TTC549 (cell line): ENCODE results near the gene DUSP9.

Experiments used
- FAIRE-seq: peaks from 2 replicates; lab custom pipeline; 2012; peaks lifted over from hg19 to GRCh38; lab: Jason Lieb, UNC

Gene DUSP9

DNA sequence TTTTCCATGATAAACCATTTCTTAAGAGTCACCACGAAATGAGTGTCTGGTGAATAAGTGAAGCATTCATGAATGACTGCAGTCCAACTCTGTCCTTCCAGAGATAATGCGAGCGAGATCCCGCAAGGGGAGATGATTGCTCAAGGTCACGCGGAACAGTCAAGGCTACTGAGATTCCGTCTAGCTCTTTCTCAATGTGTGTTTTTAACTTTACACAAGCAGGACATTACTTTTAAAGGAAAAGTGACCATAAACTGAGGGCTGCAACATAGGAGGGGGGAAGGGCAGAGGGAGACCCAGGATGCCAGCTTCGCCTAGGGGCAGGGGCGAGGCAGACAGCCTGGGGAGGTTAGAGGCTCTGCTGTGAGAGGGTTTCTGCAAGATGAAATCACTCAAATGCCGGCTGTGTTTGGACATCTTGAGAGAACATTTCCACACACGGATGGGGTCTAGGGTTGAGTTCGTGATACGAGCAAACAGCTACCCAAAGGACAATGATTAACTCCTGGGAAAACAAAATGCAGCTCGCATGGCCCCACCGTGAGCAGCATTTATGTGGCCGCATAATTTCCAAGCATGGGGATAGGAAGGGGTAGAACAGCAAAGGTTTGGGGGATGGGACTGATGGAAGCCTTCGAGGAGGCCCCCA, 24.2 kb upstream of the DUSP9 start:
- no peak for FAIRE-seq

DNA sequence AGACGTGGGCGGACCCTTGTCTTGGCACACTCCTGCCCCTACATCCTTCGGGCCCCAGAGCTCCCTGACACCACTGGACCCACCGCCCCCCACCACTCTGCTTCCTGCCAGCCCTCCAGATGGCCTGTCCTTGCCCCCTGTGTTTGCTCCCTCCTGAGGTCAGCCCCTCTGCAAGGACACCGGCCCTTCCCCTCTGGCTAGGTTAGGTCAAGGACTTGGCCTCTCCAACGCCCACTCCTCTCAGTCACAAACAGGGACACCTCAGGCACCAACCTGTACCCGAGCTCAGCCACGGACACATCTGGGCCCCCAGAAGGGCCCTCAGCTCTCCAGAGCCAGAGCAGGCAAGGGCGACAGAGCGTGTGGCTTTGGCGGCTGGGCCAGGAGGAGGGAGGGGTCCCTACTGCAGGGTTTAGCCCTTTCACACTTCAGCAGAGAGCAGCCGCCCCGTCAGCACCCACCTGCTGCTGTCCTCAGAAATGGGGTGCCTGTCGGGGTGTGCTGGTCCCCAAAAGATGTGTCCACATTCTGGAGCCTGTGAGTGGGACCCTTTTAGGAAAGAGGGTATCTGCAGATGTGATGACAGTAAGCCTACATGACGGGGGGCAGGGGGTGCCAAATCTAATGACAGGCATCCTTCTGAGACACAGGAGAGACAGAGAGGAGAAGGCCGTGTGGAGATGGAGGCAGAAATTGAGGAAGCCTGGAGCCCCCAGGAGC, 23.5 kb upstream of the DUSP9 start:
- no peak for FAIRE-seq

DNA sequence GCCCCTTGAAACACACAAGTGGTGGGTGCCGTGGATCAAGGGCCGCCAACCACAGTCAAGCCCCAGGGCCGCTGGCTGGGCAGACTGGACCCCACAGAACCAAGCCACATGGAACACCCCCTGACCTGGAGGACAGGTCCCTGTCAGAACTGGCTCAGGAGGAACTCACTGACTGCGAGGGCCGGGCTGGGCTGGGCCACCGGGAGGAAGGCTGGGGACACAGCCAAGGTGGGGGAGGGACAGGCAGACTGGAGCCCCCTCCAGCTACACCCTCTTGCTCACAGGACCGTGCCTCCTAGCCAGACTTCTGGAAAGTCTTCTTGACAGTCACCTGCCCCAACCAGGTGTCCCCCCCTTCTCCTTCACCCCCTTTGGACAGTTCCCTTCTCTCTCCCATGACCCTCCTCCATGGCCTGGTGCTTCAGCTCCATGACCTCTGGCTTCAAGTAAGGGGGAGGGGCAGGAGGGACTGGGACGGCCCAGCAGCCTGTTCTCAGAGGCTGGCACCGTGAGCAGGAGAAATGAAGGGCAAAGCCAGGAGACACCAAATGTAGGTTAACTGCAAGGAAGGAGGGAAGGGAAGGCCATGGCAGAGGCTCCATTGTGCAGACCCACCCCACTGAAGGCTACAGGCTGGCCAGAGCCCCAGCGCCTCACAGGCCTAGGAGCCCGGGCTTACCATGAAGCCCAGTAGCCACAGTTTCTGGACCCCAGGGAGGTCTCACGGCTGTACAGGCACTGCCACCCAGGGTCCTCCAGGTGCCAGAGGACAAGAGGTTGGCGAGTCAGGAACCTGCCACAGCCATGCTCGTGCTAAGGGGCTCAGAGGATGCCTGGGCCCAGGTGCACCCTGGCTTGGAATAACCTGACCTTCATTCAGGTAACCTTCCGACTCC, 22.6 kb upstream of the DUSP9 start:
- no peak for FAIRE-seq

DNA sequence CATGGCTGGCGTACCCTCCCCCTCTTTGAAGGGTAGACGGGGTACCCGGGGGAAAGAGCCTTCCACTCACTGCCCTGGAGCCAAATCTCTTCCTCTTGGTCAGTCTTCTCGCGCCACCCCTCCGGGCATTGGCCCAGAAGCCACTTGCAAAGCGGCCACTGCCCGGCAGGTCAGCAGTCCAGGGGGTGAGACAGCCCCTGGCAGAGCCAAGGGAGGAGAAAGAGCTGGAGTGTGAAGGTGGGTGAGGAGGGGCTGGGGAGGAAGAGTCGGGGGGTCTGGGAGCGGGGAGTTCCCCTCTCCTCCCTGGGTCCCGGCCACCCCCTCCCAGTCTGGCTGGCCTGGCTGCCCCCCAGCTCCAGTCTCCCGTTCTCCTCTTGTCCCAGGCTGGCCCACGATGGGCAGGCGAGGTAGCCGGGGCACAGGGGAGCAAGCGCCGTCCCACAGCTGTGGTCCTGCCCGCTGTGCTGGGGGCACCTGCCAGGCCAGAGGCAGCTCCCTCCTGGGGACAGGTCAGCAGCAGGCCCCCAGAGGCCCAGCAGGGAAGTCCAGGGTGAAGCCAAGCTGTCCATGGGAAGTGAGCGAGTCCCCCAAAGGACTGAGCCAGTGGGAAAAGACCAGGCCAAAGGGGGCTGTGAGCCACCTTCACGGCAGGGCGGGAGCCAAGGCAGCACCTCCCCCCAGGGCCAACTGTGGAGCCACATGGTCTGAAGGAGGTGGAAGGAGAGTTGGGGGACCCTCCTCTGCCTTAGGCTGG, 21.6 kb upstream of the DUSP9 start:
- FAIRE-seq: no peak

DNA sequence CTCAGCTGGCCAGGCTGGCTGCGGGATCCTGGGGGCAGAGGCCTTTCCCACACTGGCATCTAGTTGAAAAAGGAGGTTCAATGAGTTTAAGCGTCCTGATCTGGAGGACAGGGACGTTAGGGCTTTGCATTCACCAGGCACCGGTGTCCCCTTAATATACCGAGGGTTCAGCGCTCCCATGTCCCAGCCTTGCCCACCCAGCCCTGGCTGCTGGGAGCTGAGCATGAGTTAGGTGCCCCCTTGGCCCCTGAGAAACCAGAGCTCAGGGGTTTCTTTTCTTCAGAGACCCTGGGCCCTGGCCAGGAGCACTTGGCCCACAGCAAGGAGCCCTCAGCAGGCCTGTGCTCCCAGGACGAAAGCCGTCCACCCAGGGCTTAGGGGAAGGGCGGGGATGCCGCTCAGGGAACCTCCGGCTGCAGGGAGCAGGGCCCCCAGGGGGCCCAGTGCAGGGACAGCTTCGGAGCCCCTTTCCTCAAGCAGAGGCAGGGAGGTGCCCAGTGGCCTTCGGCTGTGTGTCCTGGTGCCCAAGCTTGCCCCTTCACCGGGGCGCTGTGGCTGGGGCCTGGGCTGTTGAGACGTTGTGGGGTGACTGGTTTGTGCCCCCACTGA, 20.9 kb upstream of the DUSP9 start:
- FAIRE-seq: no peak

DNA sequence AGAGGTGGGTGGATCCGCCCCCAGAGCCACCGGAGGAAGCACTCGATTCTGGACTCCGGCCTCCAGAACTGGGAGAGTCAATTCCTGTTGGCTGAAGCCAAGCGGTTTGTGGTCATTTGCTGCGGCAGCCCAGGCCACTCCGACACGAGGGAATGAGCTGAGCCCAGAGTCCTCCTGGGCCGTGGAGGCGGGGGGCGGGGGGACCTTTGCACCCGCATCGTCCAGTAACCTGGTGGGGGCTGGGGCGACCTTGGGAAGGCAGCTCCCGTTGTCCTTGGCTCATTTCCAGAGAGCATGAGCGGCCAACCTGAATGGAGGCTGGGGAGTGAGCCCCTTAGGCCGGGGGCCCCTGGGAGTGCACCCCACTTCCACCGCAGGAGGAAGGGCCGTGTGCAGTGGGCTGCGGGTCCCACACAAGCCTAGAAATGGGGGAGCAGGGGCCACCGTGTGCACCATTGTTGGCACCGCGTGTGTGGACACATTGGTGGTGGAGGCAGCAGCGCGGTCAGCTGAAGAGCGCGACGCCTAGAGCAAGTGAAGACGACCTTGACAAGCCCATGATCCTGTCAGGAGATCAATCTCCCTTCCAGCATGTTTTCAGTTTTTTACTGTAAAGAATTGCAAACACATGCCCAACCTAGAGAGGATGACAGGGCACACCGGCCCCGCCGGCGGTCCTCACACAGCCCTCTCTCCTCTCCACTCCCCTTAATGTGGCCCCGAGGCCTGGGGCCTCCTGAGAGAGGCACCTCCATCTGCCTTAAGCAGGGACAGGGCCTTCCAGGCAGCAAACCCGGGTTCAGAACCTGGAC, 19.9 kb upstream of the DUSP9 start:
- FAIRE-seq: no peak

DNA sequence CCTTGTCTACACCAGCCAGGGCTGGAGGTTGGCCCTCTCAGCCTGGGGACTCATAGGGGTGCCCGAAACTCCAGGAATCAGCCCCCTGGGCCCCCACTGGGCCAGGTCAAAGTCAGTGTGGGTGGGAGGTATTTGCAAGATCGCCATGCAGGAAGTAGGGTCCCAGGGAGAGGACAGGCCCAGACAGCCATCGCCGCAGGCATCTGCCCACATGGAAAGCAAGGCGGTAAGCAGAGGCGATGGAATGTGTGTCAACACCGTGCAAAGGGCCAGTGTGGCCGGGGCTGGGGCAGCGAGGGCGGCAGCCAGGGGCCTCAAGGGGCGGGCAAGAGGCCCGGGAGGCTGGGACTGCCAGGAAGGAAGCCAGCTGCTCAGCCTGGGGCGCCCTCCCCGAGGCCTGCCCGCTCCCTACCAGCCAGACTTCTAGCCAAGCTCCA, 19.3 kb upstream of the DUSP9 start:
- no peak for FAIRE-seq

DNA sequence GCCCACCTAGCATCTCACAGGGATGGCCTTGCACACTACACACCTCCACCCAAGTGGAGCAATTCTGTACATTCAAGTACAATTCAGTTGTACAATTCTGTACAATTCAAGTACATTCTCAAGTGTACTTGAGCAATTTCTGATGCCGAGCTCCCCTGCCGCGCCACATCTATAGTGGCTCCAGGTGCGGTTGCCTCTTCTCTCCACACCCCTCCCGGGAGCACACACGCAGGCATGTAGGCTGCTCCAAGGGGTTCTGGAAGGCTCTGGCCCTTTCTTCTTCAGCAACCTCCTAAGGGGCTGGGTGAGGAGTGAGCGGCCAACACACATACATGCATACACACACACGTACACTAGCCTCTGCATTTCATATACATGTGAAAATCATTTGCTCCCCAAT, 18.9 kb upstream of the DUSP9 start:
- FAIRE-seq: no peak

DNA sequence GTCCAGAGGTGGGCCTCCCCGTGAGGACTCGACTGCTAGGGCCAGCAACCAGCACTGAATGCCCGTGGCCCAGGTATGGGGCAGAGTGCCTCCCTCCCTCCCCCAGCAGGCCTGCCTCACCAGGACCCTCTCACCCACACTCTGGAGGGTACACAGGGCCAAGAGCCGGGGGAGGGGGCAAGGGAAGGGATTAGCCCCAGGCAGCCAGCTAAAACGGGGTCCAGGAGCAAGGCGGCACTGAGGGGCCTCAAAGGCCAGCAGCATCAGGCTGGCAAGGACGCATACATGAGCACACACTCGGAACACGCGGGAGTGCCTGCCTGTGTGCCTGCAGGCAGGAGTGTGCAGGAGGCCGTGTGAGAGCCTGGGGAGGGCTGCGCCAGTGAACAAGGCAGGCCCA, 18.3 kb upstream of the DUSP9 start:
- FAIRE-seq: no peak

DNA sequence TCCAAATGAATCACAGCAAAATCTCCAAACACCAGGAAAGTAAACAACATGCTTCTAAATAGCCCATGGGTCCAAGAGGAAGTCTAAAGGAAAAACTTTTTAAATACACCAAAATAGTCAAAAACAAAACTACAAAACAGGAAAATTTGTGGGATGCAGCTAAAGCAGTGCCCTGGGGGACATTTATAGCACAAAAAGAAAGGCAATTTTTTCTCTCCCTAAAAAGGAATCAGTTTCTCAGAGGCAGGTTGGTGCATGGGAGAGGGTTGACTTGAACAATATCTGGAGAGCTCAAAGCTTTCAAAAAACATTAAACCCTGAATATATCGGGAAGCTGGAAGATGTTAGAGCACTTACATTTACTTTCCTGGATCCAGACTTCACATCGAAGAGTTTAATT, 15.7 kb upstream of the DUSP9 start:
- no peak for FAIRE-seq

DNA sequence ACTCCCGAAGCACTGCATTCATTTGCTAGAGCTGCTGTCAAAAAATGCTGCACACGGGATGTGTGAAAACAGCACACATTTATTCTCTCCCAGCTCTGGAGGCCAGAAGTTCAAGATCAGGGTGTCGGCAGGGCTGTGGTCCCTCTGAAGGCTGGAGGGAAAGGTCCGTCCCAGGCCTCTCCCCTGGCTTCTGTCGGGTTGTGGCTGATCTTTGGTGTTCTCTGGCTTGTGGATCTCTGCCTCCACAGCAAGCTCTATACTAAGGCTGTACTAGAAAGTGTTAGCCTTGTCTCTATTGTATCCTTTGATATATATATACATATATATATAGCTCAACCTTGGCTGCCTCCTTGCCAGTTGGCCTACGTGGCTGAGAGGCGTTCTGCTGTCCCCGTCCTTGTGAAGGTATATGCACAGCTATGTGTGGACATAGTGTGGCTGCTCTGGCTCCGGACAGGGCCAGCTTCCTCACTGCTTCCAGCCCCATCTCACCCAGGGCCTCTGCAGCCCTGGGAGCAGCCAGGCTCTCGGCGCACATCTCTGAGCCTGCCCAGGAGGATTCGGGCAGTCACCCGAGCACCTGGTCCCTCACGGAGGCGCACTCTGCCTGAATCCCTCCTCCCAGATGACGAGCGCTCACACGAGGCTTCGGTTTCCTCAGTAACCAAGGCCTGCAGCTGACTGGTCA, 15.0 kb upstream of the DUSP9 start:
- FAIRE-seq: no peak

DNA sequence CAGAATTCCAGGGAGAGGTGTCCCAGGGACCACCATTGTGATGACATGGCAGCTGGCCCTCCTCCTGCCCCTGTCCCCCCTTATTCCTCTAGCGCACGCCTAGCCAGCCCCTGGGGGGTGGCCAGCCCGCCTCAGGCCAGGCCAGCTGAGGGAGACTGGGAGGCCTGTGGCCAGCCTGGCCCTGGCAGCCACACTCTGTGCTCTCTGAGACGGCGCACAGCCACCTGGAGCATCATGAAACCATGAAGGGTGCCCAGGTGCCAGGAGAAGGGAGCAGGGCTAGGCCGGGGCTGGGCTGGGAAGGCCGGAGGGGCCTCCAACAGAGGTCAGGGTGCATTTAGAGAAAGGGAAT, 14.4 kb upstream of the DUSP9 start:
- FAIRE-seq: no peak

DNA sequence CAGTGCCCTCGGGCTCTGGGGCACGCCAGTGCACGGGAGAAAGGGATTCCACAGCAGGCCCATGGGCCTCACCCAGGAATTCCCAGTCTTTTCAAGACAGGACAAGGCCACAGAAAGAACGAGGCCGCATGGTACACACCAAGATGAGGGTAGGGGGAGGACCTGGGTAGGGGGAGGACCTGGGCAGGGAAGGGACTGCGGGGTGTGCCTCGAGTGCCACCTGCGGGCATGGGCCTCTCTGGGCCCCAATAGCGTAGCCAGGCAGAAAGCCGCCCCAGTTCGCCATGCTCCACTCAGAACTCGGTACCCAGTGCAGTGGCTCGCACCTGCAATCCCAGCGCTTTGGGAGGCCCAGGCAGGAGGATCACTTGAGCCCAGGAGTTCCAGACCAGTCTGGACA, 14.0 kb upstream of the DUSP9 start:
- FAIRE-seq: no peak

DNA sequence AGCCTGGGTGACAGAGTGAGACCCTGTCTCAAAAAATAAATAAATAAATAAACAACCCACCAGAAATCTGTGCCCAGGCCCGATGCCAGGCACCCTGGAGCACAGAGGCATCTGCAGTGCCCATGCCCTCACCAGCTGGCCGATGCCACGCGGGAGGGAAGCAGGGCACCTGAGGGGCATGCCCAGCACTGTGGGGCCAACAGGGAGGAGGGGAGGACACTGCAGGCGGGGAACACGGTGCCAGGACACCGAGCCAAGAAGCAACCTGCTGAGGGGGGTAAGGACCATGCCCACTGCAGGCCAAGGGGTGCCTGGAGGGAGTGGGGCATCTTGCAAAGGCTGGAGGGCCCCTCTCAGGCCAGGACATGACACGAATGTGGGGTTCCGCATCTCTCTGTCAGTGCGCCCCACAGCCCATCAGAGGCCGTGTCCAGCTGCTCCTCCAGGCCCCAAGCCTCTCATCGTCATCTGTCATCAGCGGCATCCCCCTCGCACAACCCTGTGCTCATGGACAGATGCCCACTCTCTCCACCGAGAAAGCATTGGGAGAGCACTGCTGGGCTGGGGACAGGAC, 13.3 kb upstream of the DUSP9 start:
- no peak for FAIRE-seq

DNA sequence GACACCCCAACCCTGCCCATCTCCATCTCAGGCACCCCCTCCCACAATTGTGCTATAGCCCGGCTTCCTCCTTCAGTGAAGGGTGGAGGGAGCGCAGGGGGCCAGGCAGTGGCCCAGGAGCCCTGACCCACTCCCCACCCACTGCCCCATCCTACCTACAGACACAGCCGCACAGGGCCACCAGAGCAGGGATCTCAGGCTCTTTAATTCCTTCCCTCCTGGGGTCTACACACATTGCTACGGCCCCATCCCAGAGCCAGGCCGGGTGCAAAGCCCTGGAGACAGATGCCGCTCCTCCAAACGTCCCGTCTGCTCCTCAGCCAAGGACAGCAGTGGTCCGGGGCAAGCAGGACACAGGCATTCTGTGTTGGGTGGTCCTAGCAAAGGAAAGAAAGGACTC, 12.8 kb upstream of the DUSP9 start:
- no peak for FAIRE-seq

DNA sequence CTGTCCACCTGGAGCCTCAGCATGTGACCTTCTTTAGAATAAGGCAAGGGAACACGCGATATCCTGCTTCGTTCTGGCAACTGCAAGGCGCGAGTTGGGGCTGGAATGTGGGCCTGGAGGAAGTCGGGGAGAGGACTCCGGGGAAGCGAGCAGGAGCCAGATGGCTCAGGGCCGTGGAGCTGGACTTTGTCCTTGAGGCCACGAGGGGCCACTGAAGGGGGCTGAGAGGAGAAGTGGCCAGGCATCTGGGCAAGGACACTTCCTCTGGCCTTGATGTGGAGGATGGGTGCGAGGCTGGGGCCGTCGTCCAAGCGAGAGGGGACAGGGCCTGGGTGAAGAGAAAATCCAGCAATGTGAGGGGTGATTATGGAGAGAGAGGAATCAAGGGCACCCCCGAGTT, 12.2 kb upstream of the DUSP9 start:
- FAIRE-seq: no peak

DNA sequence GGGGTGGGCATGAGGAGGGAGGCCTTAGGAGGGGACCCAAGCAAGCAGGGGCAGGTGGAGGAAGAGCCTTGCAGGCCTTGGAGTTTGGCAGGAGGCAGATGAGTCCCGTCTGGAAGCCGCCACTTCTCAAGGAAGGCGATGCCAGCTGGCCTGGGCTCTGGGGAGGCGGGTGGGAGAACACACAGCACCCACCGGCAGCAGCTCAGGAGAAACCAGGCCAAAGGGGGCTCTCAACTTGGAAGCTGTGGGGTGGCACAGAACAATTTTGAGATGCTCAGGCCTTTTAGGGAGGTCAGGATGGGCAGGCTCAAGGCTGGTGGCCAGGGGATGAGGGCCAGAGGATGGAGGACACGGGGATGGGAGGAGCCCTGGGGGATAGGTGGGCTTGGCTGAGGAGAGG, 11.6 kb upstream of the DUSP9 start:
- FAIRE-seq: no peak

DNA sequence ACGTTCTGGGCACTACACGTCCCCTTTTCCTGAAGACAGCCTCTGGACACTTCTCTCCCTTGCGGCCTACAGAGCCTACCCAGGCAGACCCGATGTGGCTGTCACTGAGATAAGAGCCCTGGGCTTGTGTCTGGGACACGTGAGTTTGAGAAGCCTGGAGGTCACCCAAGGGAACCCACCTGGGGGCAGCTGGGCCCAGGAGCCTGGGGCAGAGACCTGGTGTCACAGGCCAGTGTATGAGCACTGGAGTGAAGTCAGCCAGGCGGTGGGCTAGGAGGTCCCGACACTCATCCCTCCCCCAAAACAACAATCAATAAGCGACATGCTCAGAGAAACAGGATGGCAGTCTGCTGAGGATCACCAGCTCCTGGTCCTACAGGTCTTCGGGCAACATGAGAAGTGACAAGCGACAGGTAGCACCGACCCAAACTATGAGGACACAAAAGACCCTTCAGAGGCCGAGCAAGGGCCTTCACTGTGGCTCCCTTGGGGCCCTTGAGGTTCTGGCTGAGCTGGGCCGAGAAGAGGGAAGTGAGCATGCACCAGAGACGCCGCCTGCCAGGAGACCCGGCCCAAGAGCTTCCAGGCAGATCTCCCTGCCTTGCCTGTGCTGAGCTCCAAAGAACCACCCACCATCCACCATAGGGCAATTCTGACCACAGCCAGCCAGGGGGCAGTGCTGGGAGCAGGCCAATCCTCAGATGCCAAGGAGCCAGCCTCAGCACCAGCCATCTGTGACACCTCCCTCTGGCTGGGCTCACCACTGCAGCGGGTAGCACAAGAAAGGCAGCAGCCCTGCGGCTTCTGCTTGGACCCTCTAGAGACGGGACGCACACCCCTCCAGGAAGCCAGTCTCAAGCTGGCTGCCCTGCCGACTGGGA, 11.0 kb upstream of the DUSP9 start:
- no peak for FAIRE-seq

DNA sequence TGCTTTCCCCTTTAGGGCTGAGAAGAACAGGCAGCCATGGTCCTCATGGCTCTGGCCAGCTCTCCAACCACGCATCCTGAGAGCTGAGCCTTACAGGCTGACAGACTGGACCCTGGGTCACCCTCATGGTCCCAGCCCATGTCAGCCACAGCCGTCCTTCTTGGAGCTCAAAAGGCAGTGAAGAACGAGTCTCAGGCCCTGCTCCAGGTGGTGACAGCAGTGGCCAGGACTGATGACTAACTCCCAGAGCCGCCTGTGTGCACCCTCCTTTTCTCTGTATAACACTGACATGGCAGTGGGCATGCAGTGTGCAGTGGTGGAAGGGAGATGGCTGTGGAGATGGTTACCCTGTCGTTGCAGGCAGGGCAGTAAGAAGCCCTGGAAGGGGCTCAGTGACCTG, 10.3 kb upstream of the DUSP9 start:
- no peak for FAIRE-seq
